ENCODE data around the gene KDM2A. TPM values are rescaled to one million over a fixed set of nuclear protein-coding genes. Genes with fewer than 3 reads are reported as not detected.
A peak's percentile ranks its signal among the peaks of the same experiment; 100 is the strongest.

Gene KDM2A
- total RNA-seq, 1 donor from 2014 or later, result 77.3 TPM

- DNase-seq (ENCODE audit: low spot score), result no peak
These were observed 1.3 kb upstream of the KDM2A start for GRCh38 chr11:67117672-67118180.

GRCh38 chr11:67118181-67118766 is 789 bp upstream of the KDM2A start:
- DNase-seq (ENCODE audit: low spot score), result peak; percentile 90

GRCh38 chr11:67119585-67120391 is 725 bp downstream of the KDM2A start:
- DNase-seq (ENCODE audit: low spot score), result peak; percentile 87

- no peak for DNase-seq (ENCODE audit: low spot score)
These were observed 1.4 kb downstream of the KDM2A start for GRCh38 chr11:67120456-67120855.

- no peak for DNase-seq (ENCODE audit: low spot score)
These were observed 2.0 kb downstream of the KDM2A start for GRCh38 chr11:67120881-67121710.

- peak; percentile 59 for DNase-seq (ENCODE audit: low spot score)
These were observed 4.7 kb downstream of the KDM2A start for GRCh38 chr11:67123801-67124200.

GRCh38 chr11:67126243-67126642 is 7.2 kb downstream of the KDM2A start:
- DNase-seq (ENCODE audit: low spot score), result peak; percentile 49

GRCh38 chr11:67126986-67127385 is 7.9 kb downstream of the KDM2A start:
- peak; percentile 53 for DNase-seq (ENCODE audit: low spot score)

GRCh38 chr11:67130861-67131260 is 11.8 kb downstream of the KDM2A start:
- DNase-seq (ENCODE audit: low spot score), result peak; percentile 30

GRCh38 chr11:67136156-67136555 is 17.1 kb downstream of the KDM2A start:
- no peak for DNase-seq (ENCODE audit: low spot score)

GRCh38 chr11:67138922-67139321 is 19.9 kb downstream of the KDM2A start:
- no peak for DNase-seq (ENCODE audit: low spot score)

GRCh38 chr11:67146516-67147226 is 27.6 kb downstream of the KDM2A start:
- no peak for DNase-seq (ENCODE audit: low spot score)

GRCh38 chr11:67153971-67154370 is 34.9 kb downstream of the KDM2A start:
- DNase-seq (ENCODE audit: low spot score), result no peak

- no peak for DNase-seq (ENCODE audit: low spot score)
These were observed 35.7 kb downstream of the KDM2A start for GRCh38 chr11:67154726-67155125.

- DNase-seq (ENCODE audit: low spot score), result no peak
These were observed 38.6 kb downstream of the KDM2A start for GRCh38 chr11:67157691-67158090.

GRCh38 chr11:67158221-67158620 is 39.2 kb downstream of the KDM2A start:
- DNase-seq (ENCODE audit: low spot score), result no peak

- no peak for DNase-seq (ENCODE audit: low spot score)
These were observed 41.0 kb downstream of the KDM2A start for GRCh38 chr11:67160045-67160444.

- DNase-seq (ENCODE audit: low spot score), result no peak
These were observed 42.1 kb downstream of the KDM2A start for GRCh38 chr11:67160872-67161783.

- DNase-seq (ENCODE audit: low spot score), result no peak
These were observed 43.9 kb downstream of the KDM2A start for GRCh38 chr11:67163006-67163405.

- no peak for DNase-seq (ENCODE audit: low spot score)
These were observed 46.6 kb downstream of the KDM2A start for GRCh38 chr11:67165623-67166022.

All from mesenteric fat pad (tissue), 1 donor.